BLaER1 (cell line): Measurements from ENCODE around the gene MAGEA8.
"Not testable (repeated sequence)": the region's sequence is repeated elsewhere in the genome, so short reads cannot be mapped to it uniquely, and the experiment has no call there.

Experiments used
- H3K27ac ChIP-seq: shearing (Covaris generic); formaldehyde crosslinking; 2 replicates; pipeline ENCODE4 v1.8.1; 2022
- H3K27me3 ChIP-seq: shearing (Covaris generic); formaldehyde crosslinking; 2 replicates; pipeline ENCODE4 v1.8.1; 2022
- H3K36me3 ChIP-seq: shearing (Covaris generic); formaldehyde crosslinking; 2 replicates; pipeline ENCODE4 v1.8.1; 2022
- H3K4me1 ChIP-seq: shearing (Covaris generic); formaldehyde crosslinking; 2 replicates; pipeline ENCODE4 v1.8.1; 2022
- H3K4me2 ChIP-seq: shearing (Covaris generic); formaldehyde crosslinking; 2 replicates; pipeline ENCODE4 v1.8.1; 2022
- H3K4me3 ChIP-seq: shearing (Covaris generic); formaldehyde crosslinking; 2 replicates; pipeline ENCODE4 v1.8.1; 2022
- H3K9ac ChIP-seq: shearing (Covaris generic); formaldehyde crosslinking; 2 replicates; pipeline ENCODE4 v1.8.1; 2022
- H3K9me3 ChIP-seq: shearing (Covaris generic); formaldehyde crosslinking; 2 replicates; pipeline ENCODE4 v1.8.1; 2022
- H4K20me1 ChIP-seq: shearing (Covaris generic); formaldehyde crosslinking; 2 replicates; pipeline ENCODE4 v1.8.1; 2022
- Cebpa-rat ChIP-seq: shearing (Covaris generic); IDR thresholded peaks from 2 replicates; pipeline ENCODE4 v1.8.1; 2022

Gene MAGEA8

GRCh38 chrX:149898554-149898953 is 17.6 kb downstream of the MAGEA8 start:
- Histone ChIP-seq H3K9me3 (no peaks in the 10 kb centered on the region), H3K36me3 (no peaks in the 10 kb centered on the region), H3K9ac (no peak overlapping the region), H3K4me1 (no peaks in the 10 kb centered on the region), H4K20me1 (no peaks in the 10 kb centered on the region), H3K4me3 (no peak overlapping the region), H3K27ac (no peak overlapping the region), H3K27me3 (no peaks in the 10 kb centered on the region), H3K4me2 (no peak overlapping the region)
- no peak for TF ChIP-seq Cebpa-rat

DNA sequence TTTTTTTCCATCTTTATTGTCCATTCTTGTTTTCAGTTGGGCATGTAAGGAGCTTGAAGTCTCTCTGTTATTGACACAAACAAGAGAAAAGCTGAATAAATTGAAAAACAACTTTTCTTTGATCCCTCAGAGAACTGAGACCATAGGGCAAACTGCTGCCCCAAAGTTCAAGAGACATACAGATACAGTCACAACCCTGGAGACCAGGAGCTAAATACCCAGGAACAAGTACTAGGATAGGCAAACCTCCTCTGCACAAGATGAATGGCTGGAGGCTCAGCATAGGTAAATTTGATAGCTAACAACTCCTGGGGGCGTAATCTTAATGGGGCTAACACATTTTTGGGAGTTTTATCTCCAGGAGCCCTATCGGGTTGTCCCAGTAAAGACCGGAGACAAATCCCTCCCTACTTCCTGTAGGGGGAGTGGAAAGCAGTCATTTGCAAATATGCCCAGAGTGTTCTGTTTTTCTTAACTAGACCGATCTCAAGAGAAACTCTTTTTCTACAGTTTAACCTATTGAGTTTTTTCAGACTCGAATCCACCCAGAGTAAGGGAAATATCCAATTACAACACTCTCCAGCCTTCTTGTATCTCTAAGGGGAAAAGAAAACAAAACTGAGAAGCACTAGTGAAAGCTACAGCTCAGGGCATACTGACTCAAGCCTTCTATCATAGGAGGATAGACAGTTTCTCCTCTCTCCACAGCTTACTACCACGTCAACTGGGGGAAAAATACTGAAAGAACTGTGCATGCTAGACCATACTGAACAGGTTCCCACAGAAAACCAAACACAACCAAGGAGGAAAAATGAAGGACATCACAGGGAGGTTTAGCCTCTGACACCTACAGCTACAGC is 23.1 kb downstream of the MAGEA8 start:
- Histone ChIP-seq H3K9ac (no peak overlapping the region), H3K27ac (no peak overlapping the region), H3K27me3 (no peaks in the 10 kb centered on the region), H3K9me3 (no peaks in the 10 kb centered on the region), H4K20me1 (no peaks in the 10 kb centered on the region), H3K4me3 (no peak overlapping the region), H3K4me2 (no peak overlapping the region), H3K36me3 (no peaks in the 10 kb centered on the region), H3K4me1 (no peaks in the 10 kb centered on the region)
- no peak for TF ChIP-seq Cebpa-rat

DNA sequence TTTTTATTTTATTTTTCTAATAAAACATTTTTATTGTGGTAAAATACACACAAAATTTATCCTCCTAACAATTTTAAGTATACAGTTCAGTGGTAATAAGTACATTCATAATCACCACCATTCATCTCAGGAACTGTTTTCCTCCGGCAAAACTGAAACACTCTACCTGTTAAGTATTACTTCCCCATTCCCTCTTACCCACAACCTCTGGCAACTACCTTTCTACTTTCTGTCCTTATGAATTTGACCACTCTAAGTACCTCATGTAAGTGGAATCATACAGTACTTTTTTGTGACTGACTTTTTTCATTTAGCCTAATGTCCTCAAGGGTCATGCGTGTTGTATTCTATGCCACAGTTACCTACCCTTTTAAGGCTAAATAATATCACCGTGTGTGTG is 27.3 kb downstream of the MAGEA8 start:
- H3K36me3 ChIP-seq, result no peaks in the 10 kb centered on the region
- no peaks in the 10 kb centered on the region for H4K20me1 ChIP-seq
- TF ChIP-seq Cebpa-rat, result no peak
- no peak overlapping the region for H3K4me3 ChIP-seq
- no peaks in the 10 kb centered on the region for H3K4me1 ChIP-seq
- H3K27ac ChIP-seq, result no peak overlapping the region
- no peaks in the 10 kb centered on the region for H3K27me3 ChIP-seq
- no peak overlapping the region for H3K9ac ChIP-seq
- no peaks in the 10 kb centered on the region for H3K9me3 ChIP-seq
- H3K4me2 ChIP-seq, result no peak overlapping the region

DNA sequence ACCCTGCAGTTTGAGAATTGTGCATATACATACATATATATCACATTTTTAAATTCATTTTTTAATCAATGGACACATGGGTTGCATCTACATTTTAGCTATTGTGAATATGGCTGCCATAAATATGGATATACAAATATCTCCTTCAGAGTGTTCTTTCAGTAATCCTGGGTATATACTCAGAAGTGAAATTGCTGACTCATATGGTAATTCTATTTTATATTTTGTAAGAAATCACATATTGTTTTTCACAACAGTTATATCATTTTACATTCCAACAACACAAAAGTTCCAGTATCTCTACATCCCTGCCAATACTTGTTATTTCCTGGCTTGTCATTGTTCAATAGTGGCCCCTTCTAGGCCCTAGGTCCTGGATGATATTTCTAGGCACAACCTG is 27.7 kb downstream of the MAGEA8 start:
- H3K27me3 ChIP-seq, result no peaks in the 10 kb centered on the region
- no peak overlapping the region for H3K9ac ChIP-seq
- H3K27ac ChIP-seq, result no peak overlapping the region
- no peaks in the 10 kb centered on the region for H4K20me1 ChIP-seq
- no peak overlapping the region for H3K4me3 ChIP-seq
- no peaks in the 10 kb centered on the region for H3K4me1 ChIP-seq
- no peaks in the 10 kb centered on the region for H3K36me3 ChIP-seq
- no peak overlapping the region for H3K4me2 ChIP-seq
- TF ChIP-seq Cebpa-rat, result no peak
- no peaks in the 10 kb centered on the region for H3K9me3 ChIP-seq

DNA sequence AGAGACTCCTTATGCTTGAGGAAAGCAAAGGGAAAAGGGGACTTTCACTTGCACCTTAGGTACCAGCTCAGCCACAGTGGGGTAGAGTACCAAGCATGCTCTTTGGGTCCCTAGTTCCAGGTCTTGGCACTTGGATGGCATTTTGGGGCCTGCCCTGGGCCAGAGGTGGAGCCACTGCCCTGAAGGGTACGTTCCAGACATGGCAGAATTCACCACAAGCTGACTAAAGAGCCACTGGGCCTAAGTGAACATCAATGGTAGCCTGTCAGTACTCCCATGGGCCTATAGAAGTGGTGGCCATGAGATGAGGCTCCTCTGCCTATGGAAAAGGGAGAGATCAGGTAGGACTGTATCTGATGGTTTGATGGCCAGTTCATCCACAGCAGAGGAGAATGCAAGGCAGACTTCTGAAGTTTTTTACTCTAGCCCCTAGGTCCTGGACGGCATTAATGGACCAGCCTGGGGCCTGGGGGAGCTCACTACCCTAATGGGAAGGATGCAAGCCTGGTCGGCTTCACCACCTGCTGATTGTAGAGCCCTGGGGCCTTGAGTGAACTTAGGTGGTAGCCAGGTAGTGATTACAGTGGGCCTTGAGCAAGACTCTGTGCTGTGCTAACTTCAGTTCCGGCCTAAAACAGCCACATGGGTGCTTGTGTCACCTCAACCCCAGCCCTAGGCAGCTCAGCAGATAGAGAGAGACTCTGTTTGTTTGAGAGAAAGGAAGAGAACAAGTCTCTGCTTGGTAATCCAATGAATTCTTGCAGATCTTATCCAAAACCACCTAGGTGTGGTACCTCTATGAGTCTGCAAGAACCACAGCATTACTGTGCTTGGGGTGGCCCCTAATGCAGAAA is 28.6 kb downstream of the MAGEA8 start:
- H4K20me1 ChIP-seq, result no peaks in the 10 kb centered on the region
- TF ChIP-seq Cebpa-rat, result no peak

GRCh38 chrX:149910178-149910695 is 29.3 kb downstream of the MAGEA8 start:
- no peaks in the 10 kb centered on the region for H3K36me3 ChIP-seq
- H3K27ac ChIP-seq, result no peak overlapping the region
- no peak overlapping the region for H3K9ac ChIP-seq
- no peaks in the 10 kb centered on the region for H3K4me1 ChIP-seq
- H3K4me3 ChIP-seq, result no peak overlapping the region
- no peaks in the 10 kb centered on the region for H4K20me1 ChIP-seq
- no peaks in the 10 kb centered on the region for H3K9me3 ChIP-seq
- H3K4me2 ChIP-seq, result no peak overlapping the region
- no peak for TF ChIP-seq Cebpa-rat
- H3K27me3 ChIP-seq, result no peaks in the 10 kb centered on the region

More for the DNA sequence above, 28.6 kb downstream of the MAGEA8 start:
- H3K9ac ChIP-seq, result no peak overlapping the region
- no peak overlapping the region for H3K4me2 ChIP-seq
- H3K27me3 ChIP-seq, result no peaks in the 10 kb centered on the region
- no peaks in the 10 kb centered on the region for H3K36me3 ChIP-seq
- no peaks in the 10 kb centered on the region for H3K9me3 ChIP-seq
- H3K4me1 ChIP-seq, result no peaks in the 10 kb centered on the region
- no peak overlapping the region for H3K4me3 ChIP-seq
- H3K27ac ChIP-seq, result no peak overlapping the region

DNA sequence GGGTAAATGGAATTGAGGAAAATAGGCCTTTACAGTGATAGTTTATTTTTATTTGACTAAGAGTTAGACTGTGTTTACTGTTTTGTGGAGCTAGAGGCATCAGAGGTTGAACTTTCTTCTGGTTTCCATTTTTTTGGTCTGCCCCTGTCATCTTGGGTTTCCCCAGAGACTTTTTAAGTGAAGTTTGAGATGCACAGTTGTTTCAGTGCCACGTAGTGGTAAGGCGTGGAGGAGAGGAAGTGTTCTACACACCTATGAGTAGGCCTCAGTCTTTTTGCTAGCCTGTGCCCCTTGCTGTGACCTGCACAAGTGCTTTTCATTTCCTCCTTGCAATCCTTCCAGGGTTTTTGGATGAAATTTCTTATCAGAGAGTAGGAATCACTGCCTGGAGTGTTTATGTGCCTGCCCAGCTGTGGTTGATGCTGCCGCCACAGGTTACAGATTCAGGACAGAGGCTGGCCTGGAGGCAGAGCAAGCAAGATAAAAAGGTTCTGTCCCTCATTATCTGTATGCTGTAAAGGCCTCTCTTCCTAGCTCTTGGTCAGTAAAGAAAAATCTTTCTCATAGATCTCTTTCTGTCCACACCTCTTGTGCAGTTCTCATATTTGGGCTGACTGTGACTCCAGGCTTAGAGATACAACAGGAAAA is 35.9 kb downstream of the MAGEA8 start:
- Histone ChIP-seq H3K27ac (no peak overlapping the region), H3K4me3 (no peak overlapping the region), H3K4me1 (no peaks in the 10 kb centered on the region), H3K9me3 (no peaks in the 10 kb centered on the region), H3K27me3 (no peaks in the 10 kb centered on the region), H3K9ac (no peak overlapping the region), H3K4me2 (no peak overlapping the region), H4K20me1 (no peaks in the 10 kb centered on the region), H3K36me3 (no peaks in the 10 kb centered on the region)
- TF ChIP-seq Cebpa-rat, result no peak

GRCh38 chrX:149923836-149924235 is 42.9 kb downstream of the MAGEA8 start:
- not testable (repeated sequence) for H3K27me3 ChIP-seq, H3K9me3 ChIP-seq, H3K4me2 ChIP-seq, H3K36me3 ChIP-seq, H3K4me3 ChIP-seq, H4K20me1 ChIP-seq, H3K9ac ChIP-seq, H3K27ac ChIP-seq, H3K4me1 ChIP-seq

DNA sequence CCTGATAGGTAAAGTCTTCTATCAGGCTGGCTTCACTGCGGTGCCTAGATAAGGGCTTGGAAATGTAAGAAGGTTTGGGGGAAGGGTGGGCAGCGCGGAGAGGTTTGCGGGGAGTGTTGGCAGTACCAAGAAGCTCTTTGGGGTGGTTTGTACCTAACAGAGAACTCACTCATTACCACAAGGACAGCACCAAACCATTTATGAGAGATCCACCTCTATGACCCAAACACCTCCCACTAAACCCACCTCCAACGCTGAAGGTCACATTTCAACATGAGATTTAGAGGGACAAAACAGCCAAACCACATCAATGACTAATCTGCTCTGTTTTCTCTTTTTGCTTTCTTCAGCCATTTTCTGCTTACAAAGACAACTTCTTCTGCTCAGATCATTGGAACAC is 43.5 kb downstream of the MAGEA8 start:
- not testable (repeated sequence) for H3K36me3 ChIP-seq, H3K4me3 ChIP-seq, H3K27me3 ChIP-seq, H3K27ac ChIP-seq, H3K9ac ChIP-seq, H3K4me2 ChIP-seq, H3K9me3 ChIP-seq, H3K4me1 ChIP-seq, H4K20me1 ChIP-seq

GRCh38 chrX:149927245-149927963 is 46.4 kb downstream of the MAGEA8 start:
- H3K4me3 ChIP-seq, H3K27ac ChIP-seq: not testable (repeated sequence)

GRCh38 chrX:149927964-149928258 is 46.9 kb downstream of the MAGEA8 start:
- not testable (repeated sequence) for H3K4me2 ChIP-seq, H3K9me3 ChIP-seq, H3K9ac ChIP-seq, H4K20me1 ChIP-seq, H3K27ac ChIP-seq, H3K4me3 ChIP-seq, H3K36me3 ChIP-seq, H3K27me3 ChIP-seq, H3K4me1 ChIP-seq

More at GRCh38 chrX:149927245-149927963, 46.4 kb downstream of the MAGEA8 start:
- H3K36me3 ChIP-seq, H4K20me1 ChIP-seq, H3K4me2 ChIP-seq, H3K4me1 ChIP-seq, H3K27me3 ChIP-seq, H3K9ac ChIP-seq, H3K9me3 ChIP-seq: not testable (repeated sequence)

DNA sequence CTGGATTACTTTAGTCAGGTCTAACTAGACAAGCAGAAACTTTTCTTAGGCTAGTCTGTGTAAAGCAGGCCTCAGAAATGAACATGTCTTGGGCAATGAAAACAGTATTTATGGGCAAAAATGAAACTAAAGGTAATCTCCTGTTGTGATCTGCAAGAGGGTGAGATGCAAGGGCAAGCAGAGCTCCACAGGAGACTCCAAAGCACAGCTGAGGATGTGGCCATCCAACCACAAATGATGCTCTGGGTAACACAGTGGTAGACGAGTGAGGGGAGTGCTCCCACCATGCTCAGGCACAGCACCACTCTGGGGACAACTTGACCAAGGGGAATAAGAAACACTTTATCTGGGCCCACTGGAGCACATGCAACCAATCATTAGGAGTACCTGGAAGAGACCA is 47.7 kb downstream of the MAGEA8 start:
- H3K27me3 ChIP-seq, H3K9me3 ChIP-seq, H3K36me3 ChIP-seq, H3K4me1 ChIP-seq, H3K9ac ChIP-seq, H3K27ac ChIP-seq, H3K4me3 ChIP-seq, H4K20me1 ChIP-seq, H3K4me2 ChIP-seq: not testable (repeated sequence)

DNA sequence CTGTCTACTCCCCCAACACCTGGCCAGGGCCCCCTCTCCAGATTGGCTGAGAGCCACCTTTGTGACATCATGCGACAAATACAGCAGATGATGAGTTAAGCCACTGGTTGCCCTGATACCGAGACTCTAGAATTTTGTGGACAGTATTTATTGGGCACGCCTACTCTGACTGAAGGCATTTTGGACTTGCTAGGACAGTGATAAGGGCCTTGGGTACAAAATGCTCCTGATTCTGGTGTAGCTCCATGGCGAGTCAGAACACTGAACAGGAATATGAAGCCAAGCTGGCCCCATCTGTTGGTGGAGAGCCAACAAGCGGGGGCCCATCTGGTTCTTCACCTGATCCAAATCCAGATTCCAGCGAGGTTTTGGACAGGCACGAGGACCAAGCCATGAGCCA is 48.4 kb downstream of the MAGEA8 start, which contains the start of gene HSFX4:
TSS of gene HSFX4 (plus strand) at position 174 of the 400 bp plus-strand sequence. CDS start at position 246, 72 bp downstream.
- not testable (repeated sequence) for H4K20me1 ChIP-seq, H3K27me3 ChIP-seq, H3K4me3 ChIP-seq, H3K9me3 ChIP-seq, H3K4me1 ChIP-seq, H3K9ac ChIP-seq, H3K36me3 ChIP-seq, H3K4me2 ChIP-seq, H3K27ac ChIP-seq
